ENCODE measurements around the gene ZRSR2.

ZRSR2 gene

GRCh38 chrX:15853586-15854079 is 63.3 kb downstream of the ZRSR2 start:
- H3K4me3 ChIP-seq (ENCODE audit: low read length) = peak overlapping the region; percentile 79
- no peak for DNase-seq (ENCODE audit: low read depth)

GRCh38 chrX:15854080-15854655 is 63.9 kb downstream of the ZRSR2 start:
- peak overlapping the region; percentile 79 for H3K4me3 ChIP-seq (ENCODE audit: low read length)
- peak; percentile 29 for TF ChIP-seq CTCF (conservative IDR thresholded peaks at IDR 0.05; ENCODE audit: low read depth, low read length)
- DNase-seq (ENCODE audit: low read depth) = no peak

More at GRCh38 chrX:15853586-15854079, 63.3 kb downstream of the ZRSR2 start:
- no peak for TF ChIP-seq CTCF (conservative IDR thresholded peaks at IDR 0.05; ENCODE audit: low read depth, low read length)

- H3K4me3 ChIP-seq (ENCODE audit: low read length) = peak within 1 kb of the TSS; percentile 79
- no peak for TF ChIP-seq CTCF (conservative IDR thresholded peaks at IDR 0.05; ENCODE audit: low read depth, low read length)
- peak; percentile 89 for DNase-seq (ENCODE audit: low read depth)
Measured at GRCh38 chrX:15854712-15855567, 64.7 kb downstream of the ZRSR2 start, which contains the start of gene AP1S2. Gene AP1S2, minus strand, starts transcription at chrX:15854813. Its CDS starts 2,289 bp downstream, at chrX:15852524.

- TF ChIP-seq CTCF (conservative IDR thresholded peaks at IDR 0.05; ENCODE audit: low read depth, low read length) = no peak
- H3K4me3 ChIP-seq (ENCODE audit: low read length) = peak overlapping the region; percentile 69
- DNase-seq (ENCODE audit: low read depth) = no peak
Measured at GRCh38 chrX:15855568-15856221, 65.4 kb downstream of the ZRSR2 start.

GRCh38 chrX:15856222-15856587 is 65.9 kb downstream of the ZRSR2 start:
- no peak for DNase-seq (ENCODE audit: low read depth)
- TF ChIP-seq CTCF (conservative IDR thresholded peaks at IDR 0.05; ENCODE audit: low read depth, low read length) = no peak
- H3K4me3 ChIP-seq (ENCODE audit: low read length) = no peak overlapping the region

GRCh38 chrX:15856636-15857035 is 66.4 kb downstream of the ZRSR2 start:
- no peak for TF ChIP-seq CTCF (conservative IDR thresholded peaks at IDR 0.05; ENCODE audit: low read depth, low read length)
- no peak for DNase-seq (ENCODE audit: low read depth)
- H3K4me3 ChIP-seq (ENCODE audit: low read length) = no peak overlapping the region

All from retinal pigment epithelial cell (primary cell).